GM12874 (cell line): ENCODE measurements around the gene EMID1.

Source experiments
- CTCF ChIP-seq: IDR thresholded peaks from 2 replicates; pipeline ENCODE4 v1.5.1; 2011; ENCODE audit warnings: low read depth, mild to moderate bottlenecking, control low read depth, low read length, moderate library complexity; ENCODE audit not compliant: insufficient read depth

The EMID1 gene

GRCh38 chr22:29195964-29196666 is 9.6 kb upstream of the EMID1 start:
- TF ChIP-seq CTCF = no peak

GRCh38 chr22:29197096-29197495 is 8.6 kb upstream of the EMID1 start:
- no peak for TF ChIP-seq CTCF

GRCh38 chr22:29198240-29198639 is 7.5 kb upstream of the EMID1 start:
- no peak for TF ChIP-seq CTCF

- no peak for TF ChIP-seq CTCF
Observed at GRCh38 chr22:29199702-29200400, 5.8 kb upstream of the EMID1 start.

DNA sequence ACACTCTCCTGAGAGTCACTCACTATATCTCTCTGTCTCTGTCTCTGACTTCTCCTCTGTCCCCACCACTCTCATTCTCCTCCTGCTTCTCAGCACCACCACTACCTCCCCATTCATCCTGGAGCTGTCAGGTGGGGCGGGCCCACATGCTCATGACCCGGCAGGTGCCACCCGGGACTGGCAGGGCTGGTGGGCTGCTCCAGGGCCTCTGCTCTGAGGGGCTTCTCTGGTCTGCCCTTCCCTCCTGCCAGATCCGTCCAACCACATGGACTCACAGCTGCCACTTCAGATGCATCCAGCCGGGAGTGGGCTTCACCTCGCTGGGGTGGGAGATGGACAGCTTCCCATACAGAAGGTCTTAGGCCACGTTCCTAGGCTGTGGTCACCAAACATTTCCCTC is 4.8 kb upstream of the EMID1 start:
- TF ChIP-seq CTCF = no peak

- no peak for TF ChIP-seq CTCF
Observed at GRCh38 chr22:29201782-29202181, 3.9 kb upstream of the EMID1 start.

DNA sequence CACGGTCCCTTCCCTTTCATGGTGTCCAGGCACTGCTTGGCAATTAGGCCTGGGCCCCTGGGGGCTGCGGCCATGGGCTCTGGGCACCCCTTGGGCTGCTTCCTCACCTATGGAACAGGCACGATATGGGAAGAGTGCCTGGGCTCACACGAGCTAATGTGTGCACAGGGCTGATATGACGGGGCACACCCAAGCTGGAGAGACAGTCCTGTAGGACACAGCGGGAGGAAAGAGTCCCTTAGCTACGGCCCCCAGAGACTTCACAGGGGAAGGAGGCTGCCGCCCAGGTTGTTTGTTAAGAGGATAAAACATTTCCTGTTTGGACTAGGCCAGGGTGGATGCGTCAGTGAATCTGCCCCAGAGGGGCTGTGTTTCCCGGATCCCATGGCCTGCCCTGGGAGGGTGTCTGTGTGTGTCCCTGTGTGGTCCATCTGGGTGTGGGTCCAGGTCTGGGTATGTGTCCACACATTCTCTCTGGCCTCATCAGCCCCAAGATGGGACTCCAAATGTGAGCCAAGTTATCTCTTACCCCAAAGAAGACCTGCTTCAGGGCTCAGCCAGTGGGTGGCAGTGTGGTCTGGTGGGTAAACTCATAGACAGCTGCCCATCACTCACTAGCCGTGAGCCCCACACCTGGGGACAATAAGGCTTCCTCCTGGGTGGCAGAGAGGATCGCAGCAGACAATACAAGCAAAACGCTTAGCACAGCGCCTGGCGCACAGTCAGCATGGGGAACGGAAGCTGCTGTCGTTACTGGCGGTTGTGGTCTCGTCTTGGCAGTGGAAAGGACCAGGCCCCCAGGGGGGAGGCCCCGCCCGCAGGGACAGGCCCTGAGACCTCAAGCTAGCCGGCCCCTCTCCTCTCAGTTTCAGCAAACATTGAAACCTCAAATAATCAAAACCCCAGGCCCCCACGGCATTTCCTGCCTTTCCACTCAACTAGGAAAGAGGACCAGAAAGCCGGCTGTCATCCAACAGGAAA is 3.2 kb upstream of the EMID1 start:
- peak; percentile 62 for TF ChIP-seq CTCF
